GM20000 (cell line): ENCODE results near the gene FOXO1.

Source experiments
- DNase-seq: peaks from one replicate; pipeline ENCODE4 v3.0.0; 2012; ENCODE audit warnings: low spot score
- CTCF ChIP-seq: IDR thresholded peaks from 2 replicates; pipeline ENCODE4 v1.5.1; 2012; ENCODE audit warnings: mild to moderate bottlenecking, control low read depth; ENCODE audit errors: extremely low read depth, missing control alignments

FOXO1 gene

GRCh38 chr13:40576369-40576768 is 90.1 kb downstream of the FOXO1 start:
- no peak for DNase-seq
- no peak for TF ChIP-seq CTCF

GRCh38 chr13:40572961-40573360 is 93.5 kb downstream of the FOXO1 start:
- DNase-seq: no peak
- TF ChIP-seq CTCF: no peak

DNA sequence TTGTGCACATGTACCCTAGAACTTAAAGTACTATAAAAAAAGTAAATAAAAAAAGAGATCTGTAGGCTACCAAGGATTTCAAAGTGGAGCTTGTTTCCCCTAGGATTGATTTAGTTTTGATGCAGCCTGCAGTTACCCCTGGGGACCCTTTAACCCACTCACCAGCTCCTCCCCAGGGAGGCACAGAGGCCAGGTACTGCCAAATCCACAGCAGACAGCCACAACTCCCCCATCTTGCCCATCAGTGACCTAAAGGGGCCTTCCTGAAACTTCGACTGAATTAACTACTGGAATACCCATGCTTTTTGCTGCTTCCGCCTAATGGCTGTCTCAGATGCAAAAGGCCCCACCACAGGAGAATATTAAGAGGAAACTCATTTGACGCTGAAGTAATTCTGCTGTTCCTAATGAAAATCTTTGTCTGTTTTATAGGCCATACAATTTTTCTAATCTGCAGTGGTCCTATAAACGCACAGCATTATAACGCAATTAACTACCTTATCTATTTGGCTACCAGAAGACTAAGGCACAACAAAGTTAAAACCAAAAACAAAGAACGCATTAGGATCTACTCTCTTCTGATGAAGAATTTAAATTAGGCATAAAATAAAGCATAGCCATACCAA is 95.0 kb downstream of the FOXO1 start:
- TF ChIP-seq CTCF: no peak
- DNase-seq: no peak

- no peak for DNase-seq
- TF ChIP-seq CTCF: no peak
Observed at GRCh38 chr13:40570930-40571329, 95.5 kb downstream of the FOXO1 start.

DNA sequence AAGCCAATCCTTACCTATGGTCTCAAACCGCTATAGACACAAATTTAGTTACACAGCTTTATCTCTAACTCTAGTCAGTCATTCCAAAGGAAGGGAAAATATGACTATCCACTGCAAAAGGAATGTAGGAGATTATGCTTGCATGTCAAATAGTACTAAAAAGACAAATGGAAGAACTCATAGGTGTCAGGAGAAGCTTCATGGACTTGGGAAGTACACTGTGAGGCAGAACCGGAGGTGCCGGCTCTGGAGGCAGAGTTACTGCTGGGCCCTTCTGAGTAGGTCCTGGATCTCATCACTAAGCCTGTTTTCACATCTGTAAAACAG is 97.5 kb downstream of the FOXO1 start:
- no peak for DNase-seq

DNA sequence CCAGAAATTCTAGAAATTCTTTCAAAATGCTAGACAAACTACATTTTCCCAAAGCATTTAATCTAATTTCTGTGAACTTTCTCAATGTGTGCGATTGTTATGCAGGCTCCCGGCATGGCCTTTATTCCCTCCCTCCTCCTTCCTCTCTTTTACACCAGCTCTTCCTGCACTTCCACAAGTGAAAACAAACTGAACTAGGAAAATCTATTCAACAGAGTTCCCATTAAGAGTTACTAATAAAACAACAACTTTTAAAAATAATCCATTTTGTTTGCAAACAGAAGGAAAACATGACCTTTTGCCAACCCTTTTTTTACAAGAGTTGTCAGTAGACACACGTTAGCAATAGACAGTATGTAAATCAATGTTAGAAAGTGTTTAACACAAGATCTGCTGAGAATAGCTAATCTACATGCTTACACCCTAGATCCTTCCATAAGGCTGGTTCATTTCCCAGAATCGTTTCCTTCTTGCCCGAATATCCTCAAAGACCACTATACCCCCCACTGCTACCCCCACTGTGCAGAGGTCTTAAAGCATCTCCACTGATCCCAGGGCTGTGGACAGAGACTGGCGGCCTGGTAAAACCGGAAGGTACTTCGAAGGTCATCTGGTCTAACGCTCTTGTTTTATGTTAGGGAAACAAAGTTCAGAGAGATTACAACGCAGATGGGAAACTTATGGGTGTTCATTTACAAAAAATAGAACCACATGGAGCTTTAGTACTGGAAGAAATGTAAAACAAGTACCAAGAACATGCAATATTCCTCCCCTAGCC is 98.0 kb downstream of the FOXO1 start:
- DNase-seq: no peak
- TF ChIP-seq CTCF: no peak

More for the DNA sequence above, 97.5 kb downstream of the FOXO1 start:
- TF ChIP-seq CTCF: no peak

DNA sequence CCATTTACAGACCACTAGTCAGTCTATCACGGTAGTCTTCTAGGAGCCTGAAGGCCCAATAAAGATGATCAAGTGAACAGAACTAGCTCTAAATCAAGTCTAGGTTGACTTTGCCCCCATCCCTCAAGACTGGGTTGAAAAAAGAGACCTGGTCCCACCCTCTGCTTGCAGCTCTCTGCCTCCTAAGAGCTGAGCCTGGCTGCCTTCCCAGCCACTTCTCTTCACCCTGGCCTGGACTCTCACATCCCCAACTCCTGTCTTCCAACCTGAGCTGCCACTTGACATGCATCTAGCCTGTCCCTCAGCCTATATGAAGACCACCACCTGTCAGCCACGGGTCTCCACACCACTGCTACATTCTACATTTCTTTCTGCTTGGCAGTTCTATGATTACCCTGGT is 99.6 kb downstream of the FOXO1 start:
- no peak for DNase-seq
- TF ChIP-seq CTCF: no peak
